T1000 (cell line): ENCODE data around the gene ATP5PO.
"Not testable (repeated sequence)": the region's sequence is repeated elsewhere in the genome, so short reads cannot be mapped to it uniquely, and the experiment has no call there.

Experiments used
- DNase-seq: peaks from one replicate; lab custom pipeline; 2025; ENCODE audit warnings: mixed read lengths; lab: John Stamatoyannopoulos, UW

The ATP5PO gene

GRCh38 chr21:33869873-33870272, 45.7 kb downstream of the ATP5PO start:
- DNase-seq, result no peak

GRCh38 chr21:33867868-33868267, 47.7 kb downstream of the ATP5PO start:
- DNase-seq, result not testable (repeated sequence)

- no peak for DNase-seq
These were observed 48.8 kb downstream of the ATP5PO start for GRCh38 chr21:33866826-33867225.

GRCh38 chr21:33865996-33866575, 49.5 kb downstream of the ATP5PO start:
- DNase-seq, result no peak

- DNase-seq, result no peak
These were observed 50.4 kb downstream of the ATP5PO start for GRCh38 chr21:33865176-33865575.

GRCh38 chr21:33864150-33864549, 51.5 kb downstream of the ATP5PO start:
- no peak for DNase-seq

- DNase-seq, result not testable (repeated sequence)
These were observed 52.4 kb downstream of the ATP5PO start for GRCh38 chr21:33863191-33863590.

GRCh38 chr21:33861125-33861524, 54.5 kb downstream of the ATP5PO start:
- no peak for DNase-seq

- DNase-seq, result no peak
These were observed 55.2 kb downstream of the ATP5PO start for GRCh38 chr21:33860332-33860879.

- DNase-seq, result no peak
These were observed 56.1 kb downstream of the ATP5PO start for GRCh38 chr21:33859373-33860102.

- DNase-seq, result no peak
These were observed 56.8 kb downstream of the ATP5PO start for GRCh38 chr21:33858667-33859372.

GRCh38 chr21:33857846-33858666, 57.5 kb downstream of the ATP5PO start:
- no peak for DNase-seq

GRCh38 chr21:33856893-33857527, 58.6 kb downstream of the ATP5PO start:
- DNase-seq, result no peak

GRCh38 chr21:33855190-33855589, 60.4 kb downstream of the ATP5PO start:
- DNase-seq, result no peak

GRCh38 chr21:33854604-33855003, 61.0 kb downstream of the ATP5PO start:
- DNase-seq, result no peak
